Activated CD4-positive, alpha-beta T cell treated with anti-CD3 and anti-CD28 coated beads for 1 hour (primary cell): ENCODE data around the gene GRIK3.

Experiments
- DNase-seq: peaks from one replicate; pipeline ENCODE4 v3.0.0-alpha.2; 2020

Gene GRIK3

DNA sequence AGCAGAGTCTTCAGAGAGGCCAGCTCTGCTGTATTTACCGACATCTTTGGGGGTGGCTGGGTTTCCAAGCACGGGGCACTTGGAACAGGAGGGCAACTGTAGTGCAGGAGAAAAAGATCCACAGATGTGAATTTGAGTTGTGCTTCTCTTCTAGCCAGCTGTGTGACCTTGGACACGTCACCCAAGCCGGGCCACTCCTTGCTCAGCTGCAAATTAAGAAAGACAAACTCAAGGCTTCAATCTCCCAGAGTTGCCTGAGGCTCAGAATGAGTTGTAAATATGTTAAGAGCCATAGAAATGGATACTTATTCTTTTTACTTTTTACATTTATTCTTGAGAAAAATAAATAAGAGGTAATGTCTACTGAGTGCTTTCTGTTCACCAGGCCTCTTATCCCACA lies 24.3 kb downstream of the GRIK3 start:
- no peak for DNase-seq

DNA sequence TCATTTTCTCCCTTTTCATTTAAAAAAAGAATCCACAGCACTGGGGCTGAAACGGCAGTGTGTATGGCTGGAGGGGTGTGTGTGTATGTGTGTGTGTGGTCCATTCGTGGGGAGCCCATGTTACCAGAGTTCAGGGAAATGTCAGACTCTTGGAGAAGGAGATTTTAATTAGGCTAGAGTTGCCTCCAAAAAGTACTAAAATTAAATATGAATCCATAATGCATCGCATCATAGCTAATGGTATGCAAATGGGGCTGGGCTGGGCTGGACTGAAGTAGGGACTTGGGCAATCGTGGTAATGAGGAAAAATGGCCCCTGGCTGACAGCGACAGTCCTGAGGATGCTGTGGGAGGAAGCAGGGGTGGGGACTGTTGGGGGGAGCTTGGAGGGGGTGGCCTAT lies 24.8 kb downstream of the GRIK3 start:
- no peak for DNase-seq

DNA sequence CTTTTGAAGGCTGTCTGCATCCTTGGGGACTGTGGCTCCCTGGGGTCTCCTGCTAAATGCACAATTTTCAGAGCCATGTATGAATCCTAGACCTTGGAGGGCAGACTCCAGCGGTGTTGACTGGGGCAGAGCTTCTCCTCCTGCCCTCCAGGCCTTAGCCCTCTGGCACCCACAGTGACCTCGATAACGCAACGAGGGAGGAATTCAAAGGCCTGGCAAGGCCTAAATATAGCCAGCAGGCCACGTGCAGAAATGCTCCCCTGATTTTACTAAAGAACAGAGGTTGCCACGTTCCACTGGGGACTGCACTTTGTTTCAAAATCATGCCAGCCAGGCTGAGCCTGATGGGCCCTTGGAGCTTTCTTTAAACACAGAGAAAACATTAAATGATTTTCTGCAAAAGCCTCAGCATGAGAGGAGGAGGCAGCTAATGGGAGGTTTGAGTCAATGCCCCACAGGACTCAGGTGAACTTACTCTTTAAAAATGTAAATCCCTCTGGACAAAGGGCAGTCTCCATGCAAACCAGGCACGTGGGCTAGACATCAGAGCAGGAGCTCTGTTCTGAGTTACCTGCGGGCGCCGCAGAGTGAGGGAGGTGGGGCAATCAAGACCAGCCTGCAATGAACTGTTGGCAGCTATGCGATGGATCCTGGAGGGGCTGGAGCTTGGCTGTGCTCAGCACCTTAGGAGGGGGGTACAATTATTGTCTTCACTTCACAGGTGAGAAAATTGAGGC lies 28.0 kb downstream of the GRIK3 start:
- DNase-seq: no peak

DNA sequence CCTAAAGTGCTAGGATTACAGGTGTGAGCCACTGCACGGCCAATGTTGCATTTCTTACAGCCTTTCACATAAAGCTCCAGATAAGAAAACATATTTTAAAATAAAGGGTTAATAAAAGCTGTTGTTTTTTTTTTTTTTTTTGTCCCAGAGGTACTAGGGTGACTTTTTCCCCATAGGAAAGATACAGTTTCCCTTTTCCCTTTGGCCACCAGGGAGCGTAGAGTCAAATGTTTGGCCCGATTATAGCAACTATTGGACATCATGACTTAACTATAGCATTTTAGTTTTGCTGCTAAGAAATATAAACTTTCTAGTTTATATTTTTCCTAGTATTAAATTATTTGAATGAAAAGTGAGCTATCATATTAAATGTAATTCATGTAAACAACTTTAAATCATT lies 31.4 kb downstream of the GRIK3 start:
- DNase-seq: no peak

DNA sequence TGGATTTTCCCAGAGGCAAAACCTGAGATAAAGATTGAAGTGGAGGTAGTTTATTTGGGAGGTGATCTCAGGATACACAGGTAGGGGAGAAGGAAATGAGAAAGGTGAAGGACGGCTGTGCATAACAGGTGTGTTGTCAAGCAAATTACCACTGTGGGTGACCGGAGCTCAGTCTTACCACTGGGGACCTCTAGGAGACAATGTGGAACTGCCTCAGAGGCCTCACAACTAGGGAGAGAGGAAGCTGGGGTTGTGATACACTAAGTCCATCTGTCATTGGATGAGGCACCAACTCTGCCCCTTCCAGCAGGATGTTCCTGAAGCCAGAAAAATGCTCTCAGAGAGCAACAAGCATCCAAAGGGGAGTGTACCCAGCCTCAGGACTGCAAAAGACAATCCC lies 32.6 kb downstream of the GRIK3 start:
- no peak for DNase-seq

DNA sequence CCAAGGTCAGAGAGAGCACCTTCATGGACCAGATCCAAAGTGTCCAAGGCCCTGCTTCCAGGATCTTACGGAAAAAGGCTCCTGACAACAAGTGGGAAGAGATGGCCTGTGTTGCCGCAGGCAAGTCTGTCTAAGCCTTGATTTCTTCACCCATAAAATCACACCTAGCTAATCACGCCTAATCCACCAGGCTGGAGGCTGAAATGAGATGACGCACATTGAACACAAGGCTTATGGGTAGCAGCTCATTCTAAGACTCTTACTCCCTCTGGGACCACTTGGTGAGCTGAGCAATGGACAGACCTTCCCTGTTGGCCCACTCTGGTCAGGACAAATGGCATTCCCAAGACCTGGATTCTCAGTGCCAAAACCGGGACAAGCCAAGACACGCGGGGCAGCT lies 38.2 kb downstream of the GRIK3 start:
- DNase-seq: no peak

DNA sequence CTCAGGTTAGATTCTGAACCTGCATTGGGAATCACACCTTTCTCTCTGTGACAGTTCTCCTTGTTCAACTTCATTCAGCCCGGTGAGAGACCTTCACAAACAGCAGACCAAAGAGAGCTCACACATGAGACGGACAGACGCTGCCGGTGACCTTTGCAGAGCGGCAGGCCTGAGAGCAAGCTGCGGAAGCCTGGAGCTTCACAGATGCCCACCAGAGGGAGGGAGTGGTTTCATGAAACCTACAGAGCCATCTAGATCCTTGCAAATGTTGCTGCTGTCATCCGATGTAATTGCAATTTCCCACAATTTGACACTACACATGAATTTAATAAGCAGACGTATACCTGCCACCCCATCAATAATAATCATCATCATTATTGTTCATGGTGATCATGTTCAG lies 39.4 kb downstream of the GRIK3 start:
- DNase-seq: no peak

DNA sequence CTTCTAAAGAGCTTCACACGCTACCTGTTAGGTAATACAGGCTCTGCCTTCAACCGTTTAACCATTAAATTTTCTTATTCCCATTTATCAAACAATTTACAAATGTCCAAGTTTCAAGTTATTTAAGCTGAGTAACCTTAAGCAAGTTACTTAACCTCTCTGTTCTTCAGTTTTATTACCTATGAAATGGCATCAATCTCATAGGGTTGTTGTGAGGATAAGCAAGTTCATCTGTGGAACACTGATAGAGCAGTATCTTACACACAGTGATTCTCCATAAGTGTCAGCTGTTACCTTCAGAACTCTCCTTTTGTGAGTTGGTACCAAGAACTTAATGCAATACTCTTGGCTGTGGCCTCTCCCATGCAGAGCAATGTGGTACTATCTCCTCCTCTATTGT lies 40.0 kb downstream of the GRIK3 start:
- no peak for DNase-seq

DNA sequence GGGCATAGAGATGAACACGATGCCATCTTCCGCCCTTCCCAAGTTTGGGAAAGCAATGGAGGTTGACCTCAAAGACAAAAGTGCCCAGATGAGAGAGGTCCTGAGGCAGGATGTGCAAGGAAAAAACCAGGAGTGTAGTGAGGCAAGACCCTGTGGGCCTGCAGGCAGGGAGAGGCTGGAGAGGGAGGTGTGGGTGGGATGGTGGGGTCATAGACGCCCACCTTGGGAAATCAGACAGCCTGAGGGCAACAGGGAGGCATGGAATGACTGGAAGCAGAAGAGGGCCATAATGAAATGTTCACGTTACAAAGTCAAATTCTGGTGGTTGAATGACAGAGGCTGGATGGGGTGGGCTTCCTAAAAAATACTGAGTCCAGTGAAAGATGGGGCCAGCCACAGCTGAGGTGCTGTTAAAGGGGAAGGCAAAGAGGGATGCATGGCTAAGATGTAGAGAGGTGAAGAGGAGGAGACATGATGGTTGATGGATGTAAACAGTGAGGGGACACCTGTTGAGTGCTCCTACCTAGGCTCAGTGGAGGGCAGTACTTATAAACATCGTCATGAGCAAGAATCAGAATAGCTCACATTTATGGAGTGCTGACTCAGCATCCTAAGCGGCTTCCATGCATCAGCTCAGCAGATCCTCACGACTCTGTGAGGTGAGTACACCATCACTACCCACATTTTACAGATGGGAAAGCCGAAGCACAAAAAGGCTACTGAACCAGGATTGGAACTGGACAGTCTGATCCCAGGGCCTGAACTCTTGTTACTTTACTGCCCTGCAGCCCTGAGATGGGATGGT lies 42.0 kb downstream of the GRIK3 start:
- DNase-seq: no peak

DNA sequence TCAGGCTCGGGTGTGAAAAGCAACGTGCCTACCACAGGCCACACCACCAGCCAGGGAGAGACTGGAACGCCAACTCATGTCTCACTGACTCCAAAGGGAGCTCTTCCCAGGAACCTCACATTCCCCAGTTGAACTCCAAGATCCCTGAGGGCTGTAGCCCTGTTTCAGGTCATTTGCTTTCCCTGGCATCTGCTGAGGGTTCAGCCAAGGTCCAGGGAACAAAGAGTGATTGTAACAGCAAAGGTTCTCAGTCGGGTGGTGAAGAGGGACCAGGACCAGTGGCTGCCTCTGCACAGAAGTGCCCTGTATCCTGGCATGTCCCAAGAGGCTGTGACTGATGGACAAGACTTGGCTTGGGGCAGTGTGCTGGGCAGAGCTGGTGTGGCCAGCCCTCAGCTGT lies 42.8 kb downstream of the GRIK3 start:
- DNase-seq: no peak

DNA sequence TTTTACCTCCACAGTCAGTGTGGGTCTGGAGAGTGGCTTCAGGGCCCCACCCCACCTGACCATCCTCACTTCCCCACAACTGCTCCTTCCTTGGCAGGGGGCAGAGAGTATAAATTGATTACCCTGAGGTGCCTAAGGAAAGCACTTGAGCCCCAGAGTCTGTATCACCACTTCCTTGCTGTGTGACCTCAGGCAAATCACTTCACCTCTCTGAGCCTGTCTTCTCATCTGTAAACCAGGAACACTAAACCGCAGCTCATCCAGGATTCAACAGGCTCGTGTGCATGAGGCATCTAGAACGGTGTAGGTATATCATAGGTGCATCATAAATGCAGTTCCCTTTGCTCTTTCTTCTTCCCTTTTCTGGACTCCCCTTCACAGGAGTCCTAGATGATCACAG lies 43.4 kb downstream of the GRIK3 start:
- no peak for DNase-seq

DNA sequence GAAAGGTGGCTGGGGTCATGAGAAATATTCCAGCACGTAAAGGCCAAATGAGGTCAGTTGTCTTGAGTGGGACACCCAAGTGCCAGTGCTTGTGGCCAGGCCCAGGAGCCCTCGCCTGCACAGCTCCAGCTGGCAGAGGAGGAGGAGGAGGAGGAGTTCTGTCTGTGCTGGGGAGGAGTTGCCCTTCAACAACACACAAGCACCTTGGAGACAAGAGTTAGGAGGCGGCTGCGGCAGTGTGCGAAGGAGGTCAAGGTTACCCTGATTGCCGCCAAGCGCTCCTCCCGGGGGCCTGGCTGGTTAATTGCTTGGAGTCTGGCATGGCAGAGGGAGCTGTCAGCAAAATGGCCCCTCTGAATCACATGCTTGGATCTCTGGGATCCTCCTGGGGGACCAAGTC lies 45.1 kb downstream of the GRIK3 start:
- no peak for DNase-seq

DNA sequence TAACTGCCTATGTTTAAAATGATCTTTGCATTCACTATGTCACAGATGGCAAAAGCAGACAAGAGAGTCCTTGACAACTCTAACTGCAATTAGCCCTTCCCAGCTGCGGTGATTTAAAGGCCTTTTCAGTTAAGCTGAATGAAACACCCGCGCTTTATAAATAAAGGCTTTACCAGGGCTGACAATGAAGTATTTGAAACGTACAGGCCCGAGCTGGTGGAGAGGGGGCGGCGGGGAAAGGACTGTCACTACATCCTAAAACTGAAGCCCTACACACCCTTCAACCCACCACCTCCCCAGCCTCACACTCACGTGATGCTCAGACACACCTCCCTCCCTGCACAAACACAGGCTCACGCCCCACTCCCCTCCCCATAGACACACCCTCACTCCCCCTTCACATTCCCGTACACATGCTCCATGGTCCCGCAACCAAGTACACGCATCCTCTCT lies 45.5 kb downstream of the GRIK3 start:
- DNase-seq: no peak

DNA sequence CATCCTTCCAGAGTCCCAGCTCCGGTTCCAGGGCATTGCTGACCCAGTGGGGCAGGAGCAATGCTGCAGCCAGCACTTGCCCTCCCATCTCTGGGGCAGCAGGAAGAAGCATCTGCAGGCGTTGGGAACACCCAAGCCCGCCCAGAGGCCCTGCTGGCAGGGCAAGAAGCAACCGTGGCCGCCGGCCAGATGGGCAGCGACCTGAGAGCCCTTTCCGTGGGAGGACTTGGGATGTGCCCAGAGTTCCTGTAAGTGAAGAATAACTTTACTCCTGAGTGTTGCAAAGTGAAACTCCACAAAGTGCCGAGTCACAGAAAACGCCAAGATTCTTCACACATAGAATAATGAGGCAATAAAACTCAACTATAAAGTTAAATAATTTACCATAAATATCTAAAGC lies 46.0 kb downstream of the GRIK3 start:
- no peak for DNase-seq

DNA sequence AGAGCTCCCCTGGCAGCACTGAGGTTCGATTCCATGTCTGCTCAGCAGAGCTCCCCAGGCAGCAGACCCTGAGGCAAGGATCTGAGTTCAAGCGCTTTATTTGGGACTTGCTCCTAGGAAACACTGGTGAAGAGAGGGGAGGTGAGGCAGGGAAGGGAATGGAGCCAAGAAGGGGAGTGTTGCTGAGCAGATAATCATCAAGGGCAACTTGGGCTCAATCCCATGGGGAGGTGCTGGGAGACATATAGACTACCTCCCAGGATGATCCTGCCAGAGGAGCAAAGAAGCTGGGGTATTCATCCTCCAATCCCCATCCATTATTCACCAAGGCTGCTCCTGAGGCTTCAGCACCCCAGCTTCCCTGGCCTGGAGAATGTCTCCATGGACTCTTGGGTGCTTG lies 47.0 kb downstream of the GRIK3 start:
- DNase-seq: no peak

DNA sequence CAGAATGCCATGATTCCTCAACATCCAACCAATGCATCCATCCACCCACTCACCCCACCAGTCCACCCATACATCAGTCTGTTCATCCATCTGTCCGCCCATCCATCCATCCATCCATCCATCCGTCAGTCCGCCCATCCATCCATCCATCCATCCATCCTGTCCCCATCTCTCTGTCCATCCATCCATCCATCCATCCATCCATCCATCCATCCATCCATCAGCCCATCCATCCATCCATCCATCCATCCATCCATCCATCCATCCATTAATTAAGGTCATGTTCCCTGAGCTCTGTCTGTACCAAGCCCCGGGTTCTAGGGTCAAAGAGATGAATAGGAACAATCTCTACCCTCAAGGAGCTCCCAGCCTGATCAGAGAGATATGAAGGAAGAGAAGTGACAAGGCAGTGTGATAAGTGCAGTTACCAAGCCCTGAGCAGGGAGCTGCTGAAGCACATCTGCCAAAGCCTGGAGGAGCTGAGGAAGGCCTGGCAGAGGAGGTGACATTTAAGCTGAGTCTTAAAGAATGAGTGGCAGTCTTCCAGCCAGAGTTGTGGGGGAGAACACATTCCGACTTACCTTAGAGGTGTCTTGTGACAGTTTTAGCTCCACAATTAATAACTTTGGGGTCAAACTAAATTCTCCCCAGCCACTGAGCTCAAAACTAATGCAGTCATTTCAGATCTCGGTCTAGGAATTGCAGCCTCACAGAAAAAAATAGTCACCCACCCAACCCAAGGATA lies 47.9 kb downstream of the GRIK3 start:
- DNase-seq: no peak

DNA sequence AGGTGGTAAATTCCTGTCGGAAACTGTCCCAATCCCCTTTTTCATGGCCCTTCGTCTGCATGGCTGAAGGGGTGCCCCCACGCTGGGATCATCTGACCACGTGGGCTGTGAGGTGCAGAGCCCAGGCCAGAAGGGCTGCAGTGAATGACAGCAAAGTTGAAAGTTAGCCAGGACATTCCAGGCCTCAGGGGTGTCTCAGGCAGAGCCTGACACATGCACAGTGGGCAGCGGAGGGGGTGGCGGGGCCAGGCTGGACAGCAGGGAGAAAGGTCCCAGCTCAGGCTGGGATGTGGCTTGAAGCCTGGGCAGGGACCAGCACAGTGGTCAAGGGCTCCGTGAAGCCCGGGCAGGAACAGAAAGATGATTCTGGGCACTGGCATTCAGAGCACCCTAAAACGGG lies 49.6 kb downstream of the GRIK3 start:
- no peak for DNase-seq

DNA sequence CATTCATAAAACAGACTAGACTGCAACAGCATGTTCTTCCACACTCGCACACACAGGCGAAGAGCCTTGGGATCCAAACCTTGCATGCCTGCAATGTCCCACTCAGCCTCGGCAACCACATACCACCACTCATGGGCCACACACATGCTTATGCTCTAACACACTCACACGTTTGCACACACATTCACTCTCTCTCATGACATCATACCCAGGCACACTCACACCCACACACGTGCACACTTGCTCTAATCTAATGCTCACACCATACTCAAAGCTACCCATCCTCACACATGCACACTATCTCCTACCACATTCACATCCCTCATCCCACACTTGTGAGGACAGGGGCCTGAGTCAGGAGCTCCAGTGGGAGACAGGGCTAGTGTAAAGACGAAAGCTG lies 50.3 kb downstream of the GRIK3 start:
- DNase-seq: no peak

DNA sequence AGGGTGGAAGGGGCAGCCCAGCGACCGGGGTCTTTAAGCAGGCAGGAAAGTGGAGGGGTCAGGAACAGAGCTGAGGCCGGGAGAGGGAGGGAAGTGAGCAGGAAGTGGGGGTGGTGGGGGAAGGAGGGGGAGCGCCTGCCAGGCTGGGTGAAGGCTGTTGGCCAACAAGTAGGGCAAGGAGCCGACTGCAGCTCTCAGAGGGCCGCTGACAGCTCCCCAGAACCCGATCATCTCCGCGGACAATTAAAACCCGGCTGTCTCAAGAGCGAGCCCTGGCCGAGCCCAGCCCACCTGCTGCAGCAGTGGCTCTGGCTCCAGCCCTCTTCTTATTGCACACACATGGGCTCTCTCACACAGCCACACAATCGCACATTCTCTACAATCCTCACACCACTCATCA lies 51.6 kb downstream of the GRIK3 start:
- no peak for DNase-seq

DNA sequence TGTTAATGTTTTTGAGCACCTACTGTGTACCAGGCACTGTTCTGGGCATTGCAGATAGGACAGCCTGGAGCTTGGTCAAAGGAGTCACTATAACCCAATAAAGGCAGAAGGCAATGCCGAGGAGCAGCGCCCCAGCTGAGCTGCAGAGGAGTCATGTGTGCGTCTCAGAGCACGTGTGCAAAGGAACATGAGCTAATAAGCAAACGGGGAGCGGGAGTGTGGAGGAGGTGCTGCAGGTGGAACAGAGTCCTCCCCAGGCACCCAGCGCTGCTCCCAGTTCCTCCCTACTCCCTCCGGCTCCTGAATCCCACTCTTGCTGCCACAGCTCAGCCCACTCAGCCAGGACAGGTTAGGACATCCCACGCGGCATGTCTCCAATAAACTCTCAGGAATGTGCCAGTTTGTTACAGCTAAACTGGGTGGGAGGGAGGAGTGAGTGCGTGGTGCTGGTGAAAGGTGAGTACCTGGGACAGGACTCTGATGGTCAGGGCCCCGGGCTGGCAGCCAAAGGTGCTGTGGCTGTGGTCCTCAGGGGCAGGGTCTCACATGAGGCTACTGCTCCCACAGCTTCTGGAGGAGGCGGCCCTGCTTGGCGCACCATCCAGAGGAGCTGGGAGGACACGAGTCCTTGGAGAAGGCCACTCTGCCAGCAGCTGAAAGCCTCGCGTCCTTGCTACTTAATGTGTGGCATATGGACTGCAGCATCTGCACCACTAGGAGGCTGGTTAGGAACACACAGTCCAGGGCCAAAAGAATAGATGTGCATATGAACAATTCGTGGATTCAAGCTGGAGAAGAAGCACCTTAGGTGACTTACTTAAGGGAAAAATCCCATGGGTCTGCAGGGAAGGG lies 52.3 kb downstream of the GRIK3 start:
- DNase-seq: no peak

DNA sequence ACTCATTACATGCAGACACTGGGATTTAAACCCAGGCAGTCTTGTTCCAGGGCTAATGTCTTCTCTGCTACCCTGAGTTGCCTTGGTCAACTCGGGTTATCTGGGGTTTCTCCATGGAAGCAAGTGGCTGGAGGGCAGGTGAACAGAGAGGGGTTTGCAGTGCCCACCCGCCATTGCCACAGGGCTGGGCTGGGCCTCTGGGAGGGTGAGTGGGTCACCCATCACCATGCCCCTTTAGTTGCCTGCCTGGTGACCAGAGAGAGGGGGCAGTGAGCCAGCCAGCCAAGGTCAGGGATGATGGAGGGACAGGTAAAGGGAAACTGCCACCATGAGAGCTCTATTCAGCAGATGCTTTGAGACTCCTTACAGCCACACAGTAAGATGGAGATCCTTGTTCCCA lies 53.2 kb downstream of the GRIK3 start:
- DNase-seq: no peak

DNA sequence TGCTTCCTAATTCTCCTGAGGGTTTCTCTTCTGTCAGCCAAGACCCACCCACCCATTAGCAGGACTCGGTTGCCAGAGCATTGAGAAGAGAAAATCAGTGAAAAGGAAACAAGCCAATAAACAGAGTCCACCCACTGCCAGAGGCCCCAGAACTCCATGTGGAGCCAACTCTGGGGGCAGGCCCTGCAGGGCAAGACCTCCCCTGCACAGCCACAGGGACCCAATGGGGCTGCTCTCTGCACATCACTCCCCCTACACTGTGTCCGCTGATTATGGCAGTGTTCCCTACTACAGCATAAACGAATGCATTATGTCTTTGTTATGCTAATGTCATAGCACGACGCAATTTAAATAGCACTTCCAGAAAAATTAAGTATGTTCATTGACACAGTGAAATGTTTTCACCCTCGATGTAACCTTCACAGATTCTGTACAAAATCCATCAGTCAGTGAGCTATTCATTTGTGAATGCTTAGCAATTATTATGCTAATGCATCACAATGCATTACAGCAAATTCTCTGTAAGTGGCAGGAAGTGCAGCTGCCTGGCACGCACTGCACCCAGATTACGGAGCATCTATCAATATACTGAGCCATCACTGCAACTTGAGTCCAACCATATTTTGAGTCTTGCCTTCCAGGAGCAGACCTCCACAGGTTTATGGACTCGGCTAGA lies 56.4 kb downstream of the GRIK3 start:
- DNase-seq: no peak
